NCI-H460 (cell line): Measurements from ENCODE around the gene MX1. TPM values are rescaled to one million over a fixed set of nuclear protein-coding genes. Genes with fewer than 3 reads are reported as not detected.

Experiments used
- DNase-seq: peaks from one replicate; pipeline ENCODE4 v3.0.0-alpha.2; 2016; ENCODE audit warnings: low read depth; ENCODE audit errors: extremely low read depth
- total RNA-seq: library from RNA; depleted of rRNA; stranded (reverse); fragments of >200 nt; shearing (Covaris generic); gene quantifications from 2 replicates; pipeline ENCODE4 v1.2.3, GENCODE V29; 2014

The MX1 gene
- total RNA-seq, 1 experiment from 2014 or later = 2.7 TPM

GRCh38 chr21:41458121-41458520, 32.1 kb downstream of the MX1 start:
- no peak for DNase-seq

GRCh38 chr21:41458559-41458958, 32.5 kb downstream of the MX1 start:
- DNase-seq = no peak

GRCh38 chr21:41459884-41460534, 34.0 kb downstream of the MX1 start:
- DNase-seq = no peak

- DNase-seq = peak; percentile 39
Measured at GRCh38 chr21:41460578-41461527, 34.8 kb downstream of the MX1 start.

GRCh38 chr21:41465176-41465781, 39.2 kb downstream of the MX1 start:
- DNase-seq = no peak

DNA sequence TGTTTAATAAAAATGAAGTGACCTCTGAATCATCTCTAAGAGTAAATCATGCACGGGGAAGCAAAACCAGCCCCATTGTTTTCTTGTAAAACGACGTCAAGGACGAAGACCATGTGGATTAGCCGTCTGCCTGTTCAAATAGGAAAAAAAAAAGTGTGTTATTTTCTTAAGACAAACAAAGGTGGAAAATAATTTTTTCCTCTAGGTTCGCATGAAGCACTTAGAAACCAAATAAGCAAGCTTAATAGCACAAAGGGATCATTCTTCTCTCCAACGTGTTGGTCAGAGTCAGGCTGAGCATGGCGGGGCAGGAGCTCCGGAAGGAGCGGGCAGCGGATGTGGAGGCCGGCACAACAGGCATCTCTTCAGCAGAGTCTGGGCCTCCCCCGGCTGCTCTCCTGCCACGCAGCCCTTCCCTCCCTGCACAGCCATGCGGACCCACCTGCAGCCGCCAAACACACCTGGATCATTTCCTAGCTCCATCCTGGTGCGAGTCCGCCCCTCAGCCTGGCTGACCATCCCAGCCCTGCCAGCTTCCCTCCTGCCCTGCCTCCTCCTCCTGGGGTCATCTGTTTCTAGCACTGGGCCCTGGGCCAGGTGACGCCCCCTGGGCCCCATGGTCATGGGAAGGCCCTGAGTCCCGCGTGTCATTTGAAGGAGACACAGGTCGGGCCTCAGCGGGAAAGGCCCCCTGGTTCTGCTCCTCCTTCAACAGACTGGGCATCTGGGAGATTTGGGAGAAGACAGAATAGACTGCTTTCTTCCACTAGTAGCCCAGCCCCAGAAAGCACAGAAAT, 40.2 kb downstream of the MX1 start:
- no peak for DNase-seq

DNA sequence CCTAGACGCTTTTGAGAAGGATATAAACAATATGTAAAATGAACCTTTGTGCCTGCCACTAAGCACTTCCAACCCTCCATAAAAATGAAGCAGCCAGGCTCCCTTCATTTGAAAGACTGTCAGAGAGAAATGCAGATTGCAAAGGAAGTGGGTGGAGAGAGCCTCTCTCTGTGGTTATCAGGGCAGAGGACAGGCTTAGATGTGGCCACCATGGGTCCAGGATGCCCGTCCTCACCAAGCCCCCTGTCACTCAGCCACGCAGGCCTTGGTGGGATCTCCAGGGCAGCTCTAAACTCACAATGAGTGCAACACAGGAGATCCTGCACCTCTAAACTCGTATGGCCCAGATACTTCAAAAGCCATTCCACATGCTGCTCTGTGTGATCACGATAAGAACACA, 44.0 kb downstream of the MX1 start:
- DNase-seq = no peak

DNA sequence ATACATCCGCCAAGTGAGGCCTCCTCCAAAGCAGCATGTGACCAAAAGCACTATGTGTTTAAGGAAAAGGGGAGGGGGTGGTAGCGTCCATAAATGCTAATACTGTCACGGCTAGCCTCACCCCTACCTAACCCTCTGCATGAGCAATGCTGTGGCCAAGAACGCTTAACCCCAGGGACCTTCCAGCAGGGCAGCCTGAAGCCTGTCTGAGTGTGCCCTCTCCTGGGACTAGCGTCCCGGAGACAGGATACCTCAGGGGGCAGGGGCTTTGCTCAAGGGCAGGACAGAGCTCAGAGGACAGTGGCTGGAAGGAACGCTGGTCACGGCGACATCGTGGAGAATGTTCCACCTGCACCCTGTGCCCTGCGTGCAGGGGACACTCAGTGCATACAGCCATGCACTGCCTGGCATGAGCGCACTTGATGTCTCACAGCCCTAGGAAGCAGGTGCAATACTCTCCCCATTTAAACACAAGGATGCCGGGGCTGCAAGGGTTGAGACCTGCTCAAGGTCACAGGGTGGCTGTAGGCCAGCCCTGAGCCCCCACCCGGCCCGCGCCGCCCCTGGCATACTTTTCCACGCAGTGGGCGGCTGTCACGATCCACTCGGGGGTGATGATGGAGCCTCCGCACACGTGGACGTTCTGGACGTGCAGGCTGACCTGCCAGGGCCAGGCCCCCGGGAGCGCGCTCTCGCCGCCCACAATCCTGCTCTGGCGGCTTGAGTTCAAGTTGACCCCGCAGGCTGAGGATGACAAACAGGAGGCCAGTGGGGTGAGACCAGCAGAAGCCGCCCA, 46.9 kb downstream of the MX1 start:
- DNase-seq = no peak

GRCh38 chr21:41475714-41476420, 49.8 kb downstream of the MX1 start:
- DNase-seq = no peak

GRCh38 chr21:41477641-41478318, 51.7 kb downstream of the MX1 start:
- no peak for DNase-seq

GRCh38 chr21:41478319-41479177, 52.5 kb downstream of the MX1 start:
- no peak for DNase-seq

- no peak for DNase-seq
Measured at GRCh38 chr21:41479686-41480085, 53.6 kb downstream of the MX1 start.

DNA sequence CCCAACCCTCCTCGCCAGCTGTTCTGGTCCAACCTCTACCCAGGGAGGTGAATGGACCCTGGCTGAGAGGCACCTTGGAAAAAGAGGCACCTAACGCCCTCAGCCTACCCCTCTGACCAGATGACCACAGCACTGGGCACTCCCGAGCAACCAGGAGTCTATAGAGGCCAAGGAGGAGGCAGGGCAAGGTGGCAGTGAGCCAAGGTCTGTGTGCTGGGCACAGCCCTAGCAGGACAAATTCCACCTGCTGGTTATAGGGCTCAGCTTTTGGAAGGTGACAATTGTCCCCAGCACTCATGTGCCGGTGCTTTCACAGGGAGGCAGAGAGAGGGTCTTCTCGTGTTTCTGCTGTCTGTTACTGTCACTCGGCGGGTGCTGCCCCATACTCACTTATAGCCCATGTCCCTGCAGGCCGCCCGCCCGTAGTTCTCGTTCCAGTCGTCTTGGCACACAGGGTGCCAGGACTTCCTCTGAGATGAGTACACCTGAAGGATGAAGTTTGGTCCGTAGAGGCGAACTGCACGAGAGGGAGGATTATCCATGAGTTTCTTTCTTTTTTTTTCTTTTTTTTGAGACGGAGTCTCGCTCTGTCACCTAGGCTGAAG, 54.1 kb downstream of the MX1 start:
- DNase-seq = no peak

DNA sequence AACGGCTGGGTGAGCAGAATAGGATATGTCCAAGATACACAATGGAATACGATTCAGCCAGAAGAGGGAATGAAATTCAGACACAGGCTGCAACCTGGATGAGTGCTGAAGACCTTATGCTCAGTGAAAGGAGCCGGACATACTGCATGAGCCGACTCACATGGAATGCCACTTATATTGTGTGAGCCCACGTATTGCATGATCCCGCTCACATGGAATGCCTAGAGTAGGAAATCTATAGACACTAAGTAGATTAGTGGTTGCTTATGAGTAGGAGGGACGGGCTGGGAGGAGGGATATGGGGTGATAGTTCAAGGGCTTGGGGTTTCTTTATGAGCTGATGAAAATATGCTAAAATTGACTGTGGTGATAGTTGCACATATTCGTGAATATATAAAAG, 55.2 kb downstream of the MX1 start:
- DNase-seq = no peak

GRCh38 chr21:41482301-41482700, 56.3 kb downstream of the MX1 start:
- DNase-seq = no peak

GRCh38 chr21:41482980-41483379, 56.9 kb downstream of the MX1 start:
- DNase-seq = no peak

DNA sequence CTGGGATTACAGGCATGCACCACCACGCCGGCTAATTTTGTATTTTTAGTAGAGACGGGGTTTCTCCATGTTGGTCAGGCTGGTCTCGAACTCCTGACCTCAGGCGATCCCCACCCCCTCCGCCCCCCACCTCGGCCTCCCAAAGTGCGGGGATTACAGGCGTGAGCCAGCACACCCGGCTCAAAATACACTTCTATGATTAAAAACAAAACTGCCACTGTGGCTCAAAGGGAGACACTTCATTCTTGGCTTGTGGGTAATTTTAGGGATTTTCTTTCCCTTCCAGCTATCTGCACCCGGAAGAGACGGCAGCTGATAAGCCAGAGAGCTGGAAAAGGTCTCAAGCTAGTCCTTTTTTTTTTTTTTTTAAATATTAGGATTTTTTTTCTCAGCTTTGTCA, 57.4 kb downstream of the MX1 start:
- no peak for DNase-seq
